ENCODE data around the gene TNK2.
"Not testable (repeated sequence)": the region's sequence is repeated elsewhere in the genome, so short reads cannot be mapped to it uniquely, and the experiment has no call there.

The TNK2 gene

DNA sequence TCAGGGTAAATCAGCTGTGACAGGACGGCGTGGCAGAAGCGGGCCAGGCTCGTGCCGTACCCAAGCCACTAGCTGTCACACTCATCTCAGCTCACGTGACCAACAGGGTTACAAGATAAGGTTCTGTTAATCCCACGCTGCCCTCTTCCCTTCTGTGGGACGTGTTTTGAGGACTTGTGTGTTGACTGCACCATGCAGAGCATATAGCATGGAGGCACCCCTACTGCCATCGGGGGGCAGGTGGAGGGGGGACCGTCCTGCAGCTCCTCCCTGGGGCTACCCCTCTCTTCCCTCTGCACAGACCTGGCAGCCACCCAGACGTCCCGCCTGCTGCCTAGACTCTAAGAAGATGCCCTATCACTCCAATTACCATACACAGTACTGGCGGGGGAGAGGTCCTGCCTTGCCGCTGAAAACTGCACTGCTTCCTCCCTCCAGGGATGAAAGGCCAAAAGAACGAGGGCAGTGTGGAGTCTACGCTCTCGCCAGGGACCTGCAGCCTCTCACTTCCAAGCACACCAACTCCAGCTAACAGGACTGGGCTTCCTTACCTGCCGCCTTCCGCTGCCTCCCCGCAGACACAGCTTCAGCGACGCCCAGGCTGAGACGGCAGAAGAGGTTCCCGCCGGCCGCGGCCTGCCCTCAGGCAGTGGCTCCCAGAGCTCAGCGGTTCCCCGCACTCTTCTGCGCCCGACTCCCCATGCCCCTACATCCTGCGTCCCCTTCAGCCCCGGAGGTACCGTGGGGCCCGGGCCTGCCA lies at the start of gene TNK2:
Gene TNK2, minus strand, starts transcription at position 618 of the 760 bp plus-strand sequence. CDS start 19,963 bp downstream, outside the sequence.
- DNase-seq: peak; percentile 35

DNA sequence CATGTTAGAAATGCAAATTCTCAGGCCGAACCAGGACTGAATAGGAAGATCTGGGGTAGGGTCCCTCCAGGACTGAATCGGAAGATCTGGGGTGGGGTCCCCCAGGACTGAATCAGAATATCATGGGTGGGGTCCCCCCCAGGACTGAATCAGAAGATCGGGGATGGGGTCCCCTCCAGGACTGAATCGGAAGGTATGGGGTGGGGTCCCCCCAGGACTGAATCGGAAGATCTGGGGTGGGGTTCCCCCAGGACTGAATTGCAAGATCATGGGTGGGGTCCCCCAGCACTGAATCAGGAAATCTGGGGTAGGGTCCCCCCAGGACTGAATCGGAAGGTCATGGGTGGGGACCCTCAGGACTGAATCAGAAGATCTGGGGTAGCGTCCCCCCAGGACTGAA lies 48.2 kb upstream of the TNK2 start:
- no peak for DNase-seq

DNA sequence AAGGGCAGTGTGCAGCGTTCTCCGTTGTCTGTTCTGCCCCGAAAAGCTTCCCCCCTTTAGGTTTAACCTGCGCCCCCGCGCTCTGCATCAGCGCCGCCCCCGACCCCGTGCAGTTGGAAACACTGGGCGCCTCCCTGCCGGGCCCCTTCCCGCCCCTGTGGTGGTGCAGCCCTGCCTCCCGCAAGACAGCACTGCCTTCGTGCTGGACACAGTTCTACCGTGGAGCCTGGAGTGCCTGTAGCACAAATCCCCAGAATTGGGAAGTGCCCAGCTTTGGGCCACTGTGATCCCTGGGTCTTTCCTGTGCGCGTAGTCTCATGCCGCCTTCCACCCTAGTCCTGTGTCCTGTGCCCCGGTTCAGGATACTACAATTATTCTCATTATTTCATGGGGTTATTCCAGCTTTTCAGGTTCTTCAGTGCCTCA lies 47.1 kb upstream of the TNK2 start:
- DNase-seq: not testable (repeated sequence)

DNA sequence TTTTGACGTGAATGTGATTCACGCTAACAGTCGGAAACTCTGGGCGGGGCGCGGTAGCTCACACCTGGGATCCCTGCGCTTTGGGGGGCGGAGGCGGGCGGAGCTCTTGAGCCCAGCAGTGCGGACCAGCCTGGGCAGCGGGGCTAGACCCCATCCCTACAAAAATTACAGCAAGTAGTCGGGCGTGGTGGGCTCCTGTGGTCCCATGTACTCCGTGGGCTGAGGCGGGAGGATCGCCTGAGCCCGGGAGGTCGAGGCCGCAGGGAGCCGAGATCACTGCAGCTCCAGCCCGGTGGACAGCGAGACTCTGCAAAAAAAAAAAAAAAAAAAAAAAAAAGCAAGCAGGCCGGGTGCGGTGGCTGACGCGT lies 46.4 kb upstream of the TNK2 start:
- peak; percentile 44 for DNase-seq

DNA sequence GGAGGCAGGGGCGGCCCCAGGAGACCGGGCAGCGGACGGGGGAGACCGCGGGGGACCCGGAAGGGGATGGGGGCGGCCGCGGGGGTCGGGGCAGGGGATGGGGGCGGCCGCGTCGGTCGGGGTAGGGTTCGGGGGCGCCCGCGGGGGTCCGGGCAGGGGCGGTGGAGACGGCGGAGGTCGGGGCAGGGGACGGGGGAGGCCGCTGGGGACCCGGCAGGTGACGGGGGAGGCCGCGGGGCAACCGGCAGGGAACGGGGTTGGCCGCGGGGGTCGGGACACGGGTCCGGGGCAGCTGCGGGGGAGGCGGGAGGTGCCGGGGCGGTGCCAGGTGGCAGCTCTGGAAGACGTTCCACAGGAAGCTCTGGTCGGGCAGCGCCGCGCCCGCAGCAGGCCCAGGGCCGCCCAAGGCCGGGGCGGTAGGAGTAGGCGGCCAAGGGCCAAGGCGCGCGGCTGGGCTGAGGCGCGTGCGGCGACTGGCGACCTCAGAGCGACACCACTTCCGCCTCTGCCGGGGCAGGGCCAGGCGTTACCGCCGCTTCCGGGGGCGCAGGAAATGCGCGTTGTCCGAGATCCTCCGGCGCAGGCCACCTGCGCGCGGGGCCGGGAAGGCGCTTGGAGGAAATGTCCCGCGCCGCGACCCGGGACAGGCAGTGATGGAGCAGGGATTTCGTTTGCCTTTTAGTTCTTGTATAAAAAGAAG lies 45.9 kb upstream of the TNK2 start:
- peak; percentile 50 for DNase-seq

DNA sequence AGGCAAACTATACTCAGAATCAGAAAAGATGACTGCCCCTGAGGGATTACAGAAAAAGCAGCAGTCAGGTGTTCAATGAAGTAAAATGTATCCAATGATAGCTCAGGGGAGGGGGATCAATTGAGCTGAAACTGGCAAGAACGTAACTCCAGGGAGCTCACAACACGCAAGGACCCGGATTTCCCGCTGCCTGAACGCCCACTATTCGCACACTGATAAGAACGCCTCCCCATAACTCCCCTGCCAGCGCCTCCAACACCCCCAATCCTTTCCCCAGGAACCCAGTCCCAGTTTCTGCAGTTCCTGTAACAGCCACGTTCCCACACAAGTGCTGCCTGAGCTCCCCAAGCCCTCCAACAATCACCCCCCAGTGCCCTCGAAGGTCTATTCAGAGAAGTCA lies 44.2 kb upstream of the TNK2 start:
- DNase-seq: not testable (repeated sequence)

DNA sequence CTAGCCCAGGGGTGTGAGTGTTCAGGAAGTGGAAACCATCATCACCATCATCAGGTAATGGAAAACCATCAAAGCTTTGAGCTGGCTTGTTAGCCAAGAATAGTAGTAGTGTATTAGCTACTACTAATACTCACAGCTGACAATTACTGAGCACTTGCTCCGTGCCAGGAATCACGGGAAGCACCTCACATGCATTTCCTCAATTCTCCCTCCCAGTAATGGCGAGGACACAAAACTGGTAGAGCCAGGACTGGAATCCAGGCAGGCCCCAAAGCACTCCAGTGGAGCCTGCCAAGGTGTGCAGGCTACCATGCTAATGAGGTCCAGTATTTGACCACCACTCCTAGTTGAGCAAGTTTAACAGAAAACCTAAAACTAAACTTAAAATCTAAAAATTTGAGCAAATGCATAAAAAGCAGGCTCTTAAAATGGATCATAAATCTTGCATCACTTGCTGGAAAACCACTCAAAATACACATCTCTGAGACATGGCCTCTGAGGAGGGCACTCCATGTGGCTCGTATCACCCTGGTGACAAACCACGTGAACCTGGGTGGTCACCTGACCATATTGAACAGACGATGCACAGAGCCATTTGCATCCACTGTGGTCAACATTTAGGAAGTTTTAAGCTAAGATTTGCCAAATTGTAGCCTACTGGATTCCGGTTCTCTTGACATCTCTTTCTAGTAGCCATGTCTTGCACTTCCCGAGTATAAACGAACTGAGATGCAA lies 43.3 kb upstream of the TNK2 start:
- DNase-seq: not testable (repeated sequence)

DNA sequence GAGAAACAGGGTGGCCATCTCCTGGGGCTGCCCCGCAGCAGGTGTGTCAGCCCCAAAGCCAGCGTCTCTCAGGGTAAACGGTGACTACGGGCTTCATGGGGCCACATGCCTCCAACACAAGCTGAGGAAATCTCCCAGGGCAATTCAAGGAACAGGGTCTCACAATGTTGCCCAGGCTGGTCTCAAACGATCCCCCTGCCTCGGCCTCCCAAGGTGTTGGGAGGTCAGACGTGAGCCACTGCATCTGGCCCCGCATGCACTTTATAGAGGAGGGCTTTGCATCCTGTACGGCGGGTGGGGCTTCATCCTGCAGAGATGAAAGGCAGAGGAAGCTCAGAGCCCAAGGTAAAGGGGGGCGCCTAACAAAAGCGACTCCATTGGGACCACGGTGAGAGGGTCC lies 42.4 kb upstream of the TNK2 start:
- DNase-seq: not testable (repeated sequence)

DNA sequence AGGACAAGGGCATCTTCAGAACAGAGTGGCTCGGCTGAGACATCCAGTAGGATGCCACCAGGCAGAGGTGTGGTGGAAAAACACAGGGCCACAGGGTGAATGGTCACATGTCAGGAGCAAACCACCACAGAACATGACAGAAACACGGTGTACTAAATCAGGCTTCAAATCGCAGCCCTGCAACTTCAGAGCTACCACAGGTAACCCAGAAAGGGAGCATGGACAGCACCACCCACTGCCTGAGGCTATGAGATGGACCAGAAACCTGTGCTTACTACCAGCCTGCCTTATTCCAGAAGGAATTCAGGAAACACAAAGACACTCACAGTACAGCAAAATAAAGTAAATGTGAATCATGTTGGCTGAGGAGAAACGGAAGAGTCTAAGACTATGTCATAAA lies 41.8 kb upstream of the TNK2 start:
- not testable (repeated sequence) for DNase-seq

DNA sequence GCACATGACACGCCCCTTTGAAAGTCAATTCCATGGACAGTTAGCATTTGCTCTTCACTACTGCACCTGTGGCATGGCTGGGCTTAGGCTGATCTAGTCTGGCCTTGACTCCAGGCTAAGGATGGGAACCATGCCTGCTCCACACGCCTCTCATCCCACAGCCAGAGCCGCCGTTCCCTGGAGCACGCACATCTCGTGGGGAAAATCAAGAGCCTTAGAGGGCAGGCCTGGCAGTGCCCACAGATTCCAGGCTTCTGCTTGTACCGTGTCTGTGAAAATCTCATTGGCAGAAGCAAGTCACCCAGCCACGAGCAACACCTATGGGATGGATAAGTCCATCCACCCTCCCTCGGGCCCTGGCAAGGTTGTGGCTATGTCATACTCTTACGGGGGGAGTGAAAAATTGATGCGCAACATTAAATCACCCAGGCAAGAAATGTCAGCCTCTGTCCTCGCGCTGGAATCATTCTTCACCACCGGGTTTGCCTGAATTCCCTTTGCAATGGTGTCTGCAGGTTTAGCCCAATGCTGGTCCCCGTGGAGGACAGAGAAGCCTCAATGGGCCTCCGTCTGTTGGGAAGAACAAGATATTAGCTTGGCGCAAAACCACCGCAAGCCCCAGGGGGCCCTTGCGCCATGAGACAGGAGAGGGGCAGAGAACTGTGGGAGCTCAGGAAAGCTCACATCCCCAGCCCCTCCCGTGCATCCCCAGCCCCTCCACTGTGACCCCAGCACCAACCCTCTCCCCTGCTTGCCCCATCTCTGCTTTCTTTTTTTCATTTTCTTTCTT lies 38.8 kb upstream of the TNK2 start:
- DNase-seq: not testable (repeated sequence)

DNA sequence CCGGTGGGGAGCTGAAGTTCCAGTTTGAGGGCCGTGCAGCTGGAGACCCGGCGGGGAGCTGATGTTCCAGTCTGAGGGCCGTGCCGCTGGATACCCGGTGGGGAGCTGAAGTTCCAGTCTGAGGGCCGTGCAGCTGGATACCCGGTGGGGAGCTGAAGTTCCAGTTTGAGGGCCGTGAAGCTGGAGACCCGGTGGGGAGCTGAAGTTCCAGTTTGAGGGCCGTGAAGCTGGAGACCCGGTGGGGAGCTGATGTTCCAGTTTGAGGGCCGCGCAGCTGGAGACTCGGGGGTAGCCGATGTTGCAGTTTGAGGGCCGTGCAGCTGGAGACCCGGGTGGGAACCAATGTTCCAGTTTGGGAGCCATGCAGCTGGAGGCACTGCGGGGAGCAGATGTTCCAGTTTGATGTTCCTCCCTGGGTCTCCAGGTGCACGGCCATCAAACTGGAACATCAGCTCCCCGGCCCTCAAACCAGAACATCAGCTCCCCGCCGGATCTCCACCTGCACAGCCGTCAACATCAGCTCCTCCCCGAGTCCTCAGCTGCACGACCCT lies 33.0 kb upstream of the TNK2 start:
- DNase-seq: not testable (repeated sequence)

DNA sequence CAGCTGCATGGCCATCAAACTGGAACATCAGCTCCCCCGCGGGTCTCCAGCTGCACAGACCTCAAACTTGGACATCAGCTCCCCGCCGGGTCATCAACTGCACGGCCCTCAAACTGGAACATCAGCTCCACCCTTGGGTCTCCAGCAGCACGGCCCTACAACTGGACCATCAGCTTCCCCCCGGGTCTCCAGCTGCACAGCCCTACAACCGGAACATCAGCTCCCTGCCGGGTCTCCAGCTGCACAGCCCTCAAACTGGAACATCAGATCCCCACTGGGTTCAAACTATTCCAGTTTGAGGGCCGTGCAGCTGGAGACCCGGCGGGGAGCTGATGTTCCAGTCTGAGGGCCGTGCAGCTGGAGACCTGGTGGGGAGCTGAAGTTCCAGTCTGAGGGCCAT lies 32.5 kb upstream of the TNK2 start:
- DNase-seq: not testable (repeated sequence)

DNA sequence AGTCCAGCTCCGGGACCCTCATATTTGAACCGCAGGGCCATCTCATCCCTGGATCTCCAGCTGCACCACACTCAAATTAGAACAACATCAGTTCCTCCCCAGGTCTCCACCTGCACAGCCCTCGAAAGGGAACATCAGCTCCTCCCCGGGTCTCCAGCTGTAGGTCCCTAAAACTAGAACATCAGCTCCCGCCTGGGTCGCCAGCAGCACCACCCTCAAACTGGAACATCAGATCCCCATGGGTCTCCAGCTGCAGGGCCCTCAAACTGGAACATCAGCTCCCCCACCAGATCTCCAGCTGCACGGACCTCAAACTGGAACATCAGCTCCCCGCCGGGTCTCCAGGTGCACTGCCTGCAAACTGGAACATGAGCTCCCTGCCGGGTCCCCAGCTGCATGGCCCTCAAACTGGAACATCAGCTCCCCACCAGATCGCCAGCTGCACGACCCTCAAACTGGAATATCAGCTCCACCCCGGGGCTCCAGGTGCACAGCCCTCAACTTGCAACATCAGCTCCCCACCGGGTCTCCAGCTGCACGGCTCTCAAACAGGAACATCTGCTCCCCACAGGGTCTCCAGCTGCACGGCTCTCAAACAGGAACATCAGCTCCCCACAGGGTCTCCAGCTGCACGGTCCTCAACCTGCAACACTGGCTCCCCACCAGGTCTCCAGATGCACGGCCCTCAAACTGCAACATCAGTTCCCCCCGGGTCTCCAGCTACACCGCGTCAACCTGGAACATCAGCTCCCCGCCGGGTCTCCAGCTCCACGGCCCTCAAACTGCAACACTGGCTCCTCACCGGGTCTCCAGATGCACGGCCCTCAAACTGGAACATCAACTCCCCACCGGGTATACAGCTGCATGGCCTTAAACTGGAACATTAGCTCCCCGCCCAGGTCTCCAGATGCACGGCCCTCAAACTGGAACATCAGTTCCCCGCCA lies 31.4 kb upstream of the TNK2 start:
- DNase-seq: not testable (repeated sequence)

DNA sequence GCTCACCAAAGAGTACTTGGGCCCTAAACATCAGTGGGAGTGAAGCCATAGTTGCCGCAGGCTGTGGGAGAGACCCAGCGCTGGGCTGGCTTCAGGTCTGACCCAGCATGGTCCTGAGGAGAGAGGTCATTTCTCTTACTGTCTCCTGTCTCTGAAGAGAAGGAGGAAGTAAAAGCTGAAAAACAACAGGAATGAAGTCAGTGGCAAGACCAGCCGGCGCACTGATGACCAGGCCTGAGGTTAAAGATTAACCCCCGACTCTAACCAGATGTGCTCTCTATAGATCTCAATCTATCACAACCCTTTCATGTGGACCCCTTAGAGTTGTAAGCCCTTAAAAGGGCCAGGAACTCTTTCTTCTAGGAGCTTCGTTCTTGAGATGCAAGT lies 24.7 kb upstream of the TNK2 start:
- not testable (repeated sequence) for DNase-seq

DNA sequence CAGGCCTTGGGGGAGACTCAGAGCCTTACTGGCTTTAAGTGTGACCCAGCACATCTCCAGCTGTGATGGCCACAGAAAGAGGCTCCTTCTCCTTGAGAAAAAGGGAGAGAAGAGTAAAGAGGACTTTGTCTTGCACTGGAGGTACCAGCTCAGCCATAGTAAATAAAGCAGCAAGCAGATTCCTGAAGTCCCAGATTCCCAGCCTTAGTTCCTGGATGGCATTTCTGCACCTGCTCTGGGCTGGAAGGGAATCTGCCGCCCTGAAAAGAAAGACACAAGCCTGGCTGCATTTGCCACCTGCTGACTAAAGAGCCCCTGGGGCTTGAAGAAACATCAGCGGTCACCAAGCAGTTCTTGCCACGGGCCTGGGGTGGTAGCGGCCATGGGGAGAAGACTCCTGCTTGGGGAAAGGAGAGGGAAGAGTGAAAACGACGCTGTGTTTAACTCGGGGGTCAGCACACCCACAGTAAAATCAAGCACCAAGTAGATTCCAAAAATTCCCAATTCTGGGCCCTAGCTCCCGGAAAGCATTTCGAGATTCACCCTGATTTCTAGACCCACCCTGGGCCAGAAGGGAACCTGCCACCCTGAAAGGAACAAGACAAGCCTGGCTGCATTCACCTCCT lies 24.2 kb upstream of the TNK2 start:
- DNase-seq: no peak

DNA sequence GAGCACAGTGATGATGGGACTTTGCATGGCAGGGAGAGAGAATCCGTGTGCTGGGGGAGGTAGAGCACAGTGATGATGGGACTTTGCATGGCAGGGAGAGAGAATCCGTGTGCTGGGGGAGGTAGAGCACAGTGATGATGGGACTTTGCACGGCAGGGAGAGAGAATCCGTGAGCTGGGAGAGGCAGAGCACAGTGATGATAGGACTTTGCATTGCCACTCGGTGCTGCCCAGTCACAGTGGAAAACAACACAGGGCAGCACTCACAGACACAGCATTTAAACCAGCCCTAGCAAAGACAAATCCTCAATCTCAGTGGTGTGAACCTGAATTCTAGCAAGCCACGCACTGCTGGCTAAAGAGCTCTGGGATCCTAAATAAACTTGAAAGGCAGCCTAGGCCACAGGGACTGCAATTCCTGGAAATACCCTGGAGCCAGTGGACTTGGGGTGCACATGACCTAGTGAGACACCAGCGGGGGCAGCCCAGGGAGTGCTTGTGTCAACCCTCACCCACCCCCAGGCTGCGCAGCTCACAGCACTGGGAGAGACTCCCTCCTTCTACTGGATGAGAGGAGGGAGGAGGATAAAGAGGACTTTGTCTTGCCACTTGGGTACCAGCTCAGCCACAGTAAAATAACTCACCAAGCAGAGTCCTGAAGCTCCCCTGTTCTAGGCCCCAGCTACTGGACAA lies 23.4 kb upstream of the TNK2 start:
- no peak for DNase-seq

DNA sequence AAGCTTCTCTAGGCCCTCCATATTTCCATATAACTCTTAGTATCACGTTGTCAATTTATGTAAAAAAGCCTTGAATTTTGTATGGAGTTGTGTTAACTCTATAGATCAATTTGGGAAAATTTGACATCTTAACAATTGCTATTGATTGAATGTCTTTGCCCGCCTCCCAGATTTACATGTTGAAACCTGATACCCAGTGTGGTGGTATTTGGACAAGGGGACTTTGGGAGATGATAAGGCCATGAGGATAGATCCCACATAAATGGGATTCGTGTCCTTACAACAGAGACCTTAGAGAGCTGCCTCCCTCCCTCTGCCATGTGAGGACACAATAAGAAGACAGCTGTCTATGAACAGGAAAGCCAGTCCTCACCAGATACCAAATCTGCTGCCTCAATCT lies 21.1 kb upstream of the TNK2 start:
- DNase-seq: no peak

DNA sequence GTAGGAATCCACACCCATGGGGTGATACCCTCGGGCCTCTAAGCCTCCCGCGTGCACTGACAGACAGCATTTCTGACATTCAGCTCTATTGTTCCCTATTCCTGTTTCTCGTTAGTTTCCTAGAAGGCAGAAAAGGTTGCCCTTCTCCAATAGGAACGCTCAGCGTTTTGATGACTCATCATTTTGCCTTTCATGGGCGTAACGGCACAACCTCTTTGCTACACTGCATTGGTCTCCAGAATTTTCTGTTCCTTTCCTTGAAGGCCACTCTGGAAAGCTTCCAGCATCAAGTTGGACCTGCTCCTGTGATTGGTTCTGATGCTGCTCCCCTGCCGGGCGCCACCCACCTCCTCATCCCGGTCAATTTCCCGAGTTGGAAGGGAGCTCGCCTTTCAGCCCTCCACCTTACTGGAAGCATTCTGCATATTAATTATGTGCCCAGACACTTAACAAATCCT lies 13.0 kb upstream of the TNK2 start:
- DNase-seq: no peak

DNA sequence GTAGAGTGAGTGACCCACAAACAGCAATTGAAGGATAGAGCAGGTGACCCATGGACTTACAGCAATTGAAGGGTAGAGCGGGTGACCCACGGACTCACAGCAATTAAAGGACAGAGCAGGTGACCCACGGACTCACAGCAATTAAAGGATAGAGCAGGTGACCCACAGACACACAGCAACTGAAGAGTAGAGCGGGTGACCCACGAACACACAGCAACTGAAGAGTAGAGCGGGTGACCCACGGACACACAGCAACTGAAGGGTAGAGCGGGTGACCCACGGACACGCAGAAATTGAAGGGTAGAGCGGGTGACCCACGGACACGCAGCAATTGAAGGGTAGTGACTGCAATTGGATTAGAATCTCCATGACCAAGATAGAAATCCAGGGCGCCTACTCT lies 9.8 kb upstream of the TNK2 start:
- DNase-seq: no peak

DNA sequence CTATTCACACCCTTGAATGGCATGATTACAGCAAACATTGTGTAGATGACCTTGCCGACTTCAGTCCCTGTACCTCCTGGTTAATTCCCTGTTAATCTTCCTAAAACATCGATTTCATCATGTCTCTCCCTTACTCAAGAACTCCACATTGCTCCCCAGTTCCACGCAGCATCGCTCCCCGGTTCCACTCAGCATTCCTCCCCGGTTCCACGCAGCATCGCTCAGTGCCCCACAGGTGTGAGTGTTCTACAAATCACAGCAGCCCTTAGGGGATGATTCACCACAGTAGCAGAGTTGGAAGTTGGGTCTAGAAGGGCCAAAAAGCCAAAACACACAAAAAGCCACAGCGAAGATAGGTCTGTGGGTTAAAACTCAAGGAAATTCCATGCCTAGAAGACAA lies 8.6 kb upstream of the TNK2 start:
- no peak for DNase-seq

Measured in activated CD4-positive, alpha-beta T cell treated with anti-CD3 and anti-CD28 coated beads for 1 hour (primary cell).